GM18868 (cell line): ENCODE measurements around the gene ORC4.

Source experiments
- ATAC-seq: cut with Tn5 transposase; IDR thresholded peaks from one replicate; pipeline ENCODE4 v1.9.1; 2021; ENCODE audit warnings: mild to moderate bottlenecking, moderate library complexity; ENCODE audit not compliant: unreplicated experiment

Gene ORC4

DNA sequence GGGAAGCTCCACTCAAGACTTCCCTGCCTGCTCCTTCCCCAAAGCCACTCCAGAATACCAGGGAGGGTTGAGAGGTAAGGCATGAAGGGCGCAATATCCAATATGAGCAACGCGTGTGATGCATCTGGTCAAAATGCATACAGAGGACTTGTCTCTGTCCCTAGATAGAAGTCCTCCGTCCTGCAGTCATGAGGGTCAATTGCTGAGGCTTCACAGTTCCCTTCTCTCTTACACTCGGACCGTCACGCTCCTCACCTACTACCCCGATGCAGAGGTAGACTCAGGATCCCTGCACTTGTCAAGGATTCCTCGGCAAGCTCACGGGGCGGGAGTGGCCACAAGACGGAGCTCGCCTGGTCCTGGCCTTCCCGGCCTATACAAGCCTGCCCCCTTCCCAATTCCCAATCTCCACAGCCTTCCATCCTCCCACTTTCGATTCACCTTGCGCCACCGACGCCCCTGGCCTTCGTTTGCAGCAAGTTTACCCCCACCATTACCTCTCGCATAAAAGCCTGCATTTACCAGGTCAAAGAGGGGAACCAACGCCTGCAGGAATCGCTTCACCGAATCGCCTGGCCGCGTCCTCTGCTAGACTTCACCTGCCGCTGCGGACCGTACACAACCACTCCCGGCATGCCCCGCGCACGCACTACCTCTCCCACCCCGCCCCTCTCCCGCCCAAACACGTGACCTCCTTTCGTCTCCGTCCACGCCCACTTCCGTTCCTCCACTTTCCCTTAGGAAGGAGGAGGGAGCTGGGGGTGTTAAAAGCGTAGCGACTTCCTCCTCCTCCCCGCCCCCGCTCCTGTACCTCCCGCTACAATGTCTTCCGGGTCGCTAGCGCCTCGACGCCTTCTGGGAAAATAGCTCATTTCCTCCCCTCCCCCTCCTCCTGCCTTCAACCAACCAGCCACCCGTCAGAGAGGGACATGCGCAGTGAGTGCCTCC is at the start of gene ORC4:
Gene ORC4, minus strand, starts transcription at position 627 of the 948 bp plus-strand sequence. CDS start 44,779 bp downstream, outside the sequence.
- peak; percentile 76 for ATAC-seq

- no peak for ATAC-seq
Observed at GRCh38 chr2:148067801-148068200, 47.3 kb upstream of the ORC4 start.

GRCh38 chr2:148065936-148066335 is 45.4 kb upstream of the ORC4 start:
- ATAC-seq, result no peak

GRCh38 chr2:148063633-148064032 is 43.1 kb upstream of the ORC4 start:
- ATAC-seq, result no peak

- ATAC-seq, result no peak
Observed at GRCh38 chr2:148058641-148059040, 38.1 kb upstream of the ORC4 start.

DNA sequence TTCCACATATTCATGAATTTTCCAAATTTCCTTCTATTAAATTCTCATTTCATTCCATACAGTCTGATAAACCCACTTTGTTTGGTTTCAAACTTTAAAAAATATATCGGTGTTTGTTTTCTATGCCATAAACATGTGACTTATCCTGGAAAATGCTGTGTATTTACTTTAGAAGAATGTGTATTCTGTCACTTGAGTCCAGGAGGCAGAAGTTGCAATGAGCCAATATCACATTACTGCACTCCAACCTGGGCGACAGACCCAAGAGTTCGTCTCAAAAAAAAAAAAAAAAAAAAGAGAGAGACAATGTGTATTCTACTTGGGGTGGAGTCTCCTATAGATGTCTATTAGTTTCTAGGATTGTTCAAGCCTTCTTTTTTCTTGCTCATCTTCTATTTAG is 32.1 kb upstream of the ORC4 start:
- no peak for ATAC-seq

DNA sequence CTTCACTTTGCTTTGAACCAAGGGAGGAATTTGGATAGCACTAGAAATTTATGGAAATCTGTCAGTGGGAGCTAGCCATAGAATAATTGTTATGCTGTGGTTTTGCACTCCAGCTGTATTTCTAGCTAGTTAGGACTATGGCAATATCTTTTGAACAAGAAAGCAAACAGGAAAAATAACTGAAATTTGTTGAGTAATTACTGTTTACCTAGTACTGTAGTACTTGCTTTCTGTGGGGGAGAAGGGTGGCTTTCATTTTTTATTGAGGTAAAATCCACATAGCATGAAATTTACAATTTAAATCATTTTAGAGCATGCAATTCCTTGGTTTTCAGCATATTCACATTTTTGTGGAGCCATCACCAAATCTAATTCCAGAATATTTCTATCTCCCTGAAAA is 28.7 kb upstream of the ORC4 start:
- ATAC-seq, result peak; percentile 5

DNA sequence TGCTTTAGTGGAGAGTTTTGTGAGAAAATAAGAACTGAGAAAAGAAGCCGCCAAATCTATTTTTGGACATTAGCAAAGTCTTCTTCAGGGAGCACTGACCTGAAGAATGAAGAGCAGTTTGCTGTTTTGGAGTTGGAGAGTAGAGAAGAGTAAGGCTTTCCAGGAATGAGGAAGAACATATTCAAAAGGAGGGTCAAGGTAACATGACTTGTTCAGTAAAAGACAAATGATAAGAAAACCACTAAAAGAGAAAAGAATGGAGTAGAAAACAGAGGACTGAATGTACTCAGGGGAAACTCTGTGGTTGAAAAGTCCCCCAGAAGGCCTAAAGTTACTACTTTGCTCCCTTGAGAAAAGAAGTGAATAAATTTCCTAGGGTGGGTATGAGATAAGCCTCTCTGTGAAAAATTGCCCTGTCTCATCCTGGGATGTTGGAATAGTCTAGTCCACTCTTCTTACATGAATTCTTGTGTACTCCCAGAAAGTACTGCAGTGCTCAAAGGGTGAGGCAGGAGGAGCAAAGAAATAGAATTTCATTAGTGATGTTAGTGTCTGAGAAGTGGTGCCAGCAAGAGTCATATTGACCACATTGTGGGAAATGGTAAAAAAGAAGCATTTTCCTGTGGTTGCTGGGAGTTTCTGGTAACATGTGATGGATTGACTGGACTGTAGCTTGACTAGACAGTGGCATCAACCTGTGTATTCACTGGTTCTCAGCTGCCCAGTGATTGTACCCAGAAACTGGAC is 28.1 kb upstream of the ORC4 start:
- ATAC-seq, result peak; percentile 71

DNA sequence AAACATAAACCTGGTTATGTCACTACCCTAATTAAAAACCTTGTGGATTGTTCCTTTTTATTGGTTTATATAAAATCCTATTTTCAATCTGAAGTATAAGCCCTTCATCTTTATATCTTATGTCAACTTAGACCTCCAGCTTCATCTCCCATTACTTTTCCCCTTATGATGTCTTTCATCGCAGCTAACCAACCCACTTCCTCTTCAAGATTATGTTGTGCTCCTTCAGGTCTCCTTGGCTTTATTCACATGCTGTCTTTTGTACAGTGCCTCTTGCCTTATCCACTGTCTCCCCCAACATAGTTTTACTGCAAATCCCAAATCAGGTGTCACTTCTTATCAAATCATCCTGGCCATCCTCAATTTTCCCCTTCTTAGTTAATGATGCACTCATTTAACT is 26.3 kb upstream of the ORC4 start:
- ATAC-seq, result no peak

- no peak for ATAC-seq
Observed at GRCh38 chr2:148044322-148044721, 23.8 kb upstream of the ORC4 start.

GRCh38 chr2:148042219-148042618 is 21.7 kb upstream of the ORC4 start:
- ATAC-seq, result peak; percentile 97

GRCh38 chr2:148039783-148040182 is 19.2 kb upstream of the ORC4 start:
- ATAC-seq, result no peak

GRCh38 chr2:148032215-148032614 is 11.7 kb upstream of the ORC4 start:
- no peak for ATAC-seq

- ATAC-seq, result no peak
Observed at GRCh38 chr2:148031152-148031551, 10.6 kb upstream of the ORC4 start.

- no peak for ATAC-seq
Observed at GRCh38 chr2:148028781-148029180, 8.2 kb upstream of the ORC4 start.

GRCh38 chr2:148027822-148028221 is 7.3 kb upstream of the ORC4 start:
- ATAC-seq, result no peak

- no peak for ATAC-seq
Observed at GRCh38 chr2:148026573-148026972, 6.0 kb upstream of the ORC4 start.

- ATAC-seq, result peak; percentile 34
Observed at GRCh38 chr2:148023861-148024260, 3.3 kb upstream of the ORC4 start.

- ATAC-seq, result no peak
Observed at GRCh38 chr2:148022882-148023281, 2.3 kb upstream of the ORC4 start.

DNA sequence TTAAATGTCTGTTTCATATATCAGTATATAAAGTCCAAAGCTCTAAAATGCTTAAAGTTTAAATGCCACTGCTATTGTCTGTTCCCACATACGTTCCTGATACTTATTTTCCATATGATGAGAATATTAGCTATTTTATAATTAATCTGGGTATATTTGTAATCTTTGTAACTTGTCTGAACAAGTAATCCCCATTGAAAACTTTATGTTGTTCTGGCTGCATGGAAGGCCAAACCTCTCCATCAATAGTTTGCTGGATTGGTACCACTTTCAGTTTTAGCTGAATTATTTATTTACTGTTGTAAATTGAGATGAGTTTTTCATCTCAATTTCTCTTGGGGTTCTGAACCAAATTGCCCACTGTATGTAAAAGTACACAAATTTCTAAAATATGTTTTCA is 1.8 kb upstream of the ORC4 start:
- ATAC-seq, result no peak

DNA sequence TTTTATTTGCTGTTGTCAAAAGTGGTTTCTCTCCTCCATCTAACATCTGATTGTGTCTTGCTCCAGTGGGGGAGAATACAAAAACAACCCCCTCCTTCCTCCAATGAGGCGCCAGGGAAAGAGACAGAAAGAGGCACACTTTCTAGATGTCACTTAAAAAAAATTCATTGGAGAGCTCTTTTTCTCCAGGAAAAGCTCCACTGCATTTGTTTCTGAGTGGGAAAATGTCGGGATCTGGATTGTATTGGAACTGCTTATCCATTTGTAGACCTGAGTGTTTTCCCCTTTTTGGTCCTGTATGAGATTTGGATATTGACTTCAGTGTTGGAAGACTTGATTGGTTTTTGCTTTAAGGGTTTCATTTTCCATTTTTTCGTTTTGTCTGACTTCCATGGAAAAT is 1.3 kb upstream of the ORC4 start:
- ATAC-seq, result no peak
